H1 (cell line): Measurements from ENCODE around the gene EVC2. TPM values are rescaled to one million over a fixed set of nuclear protein-coding genes. Genes with fewer than 3 reads are reported as not detected.

ENCODE experiments used
- CTCF ChIA-PET: fragments of 300-600 bp; sonication (Branson Sonifier 250); formaldehyde crosslinking; loops from one replicate; lab custom pipeline; 2021; ENCODE audit not compliant: partially characterized antibody; lab: Charles Lee
- POLR2A ChIA-PET: fragments of 300-600 bp; sonication (Branson Sonifier 250); formaldehyde crosslinking; loops from one replicate; lab custom pipeline; 2021; ENCODE audit warnings: inconsistent platforms; ENCODE audit not compliant: partially characterized antibody; lab: Charles Lee
- DNase-seq, 2 experiments: peaks; one replicate each; pipeline versions ENCODE4 v3.0.0 to v3.0.0-alpha.2; 2010 to 2022; ENCODE audit warnings: low spot score in 2 of 2, low read depth in 1 of 2, mixed read lengths in 1 of 2
- FAIRE-seq: peaks from 2 replicates; lab custom pipeline; 2011; peaks lifted over from hg19 to GRCh38; lab: Jason Lieb, UNC
- H2AFZ ChIP-seq: 2 replicates; pipeline ENCODE4 v1.8.1; 2012; ENCODE audit warnings: low read length, inconsistent platforms
- H2AK5ac ChIP-seq: 2 replicates; pipeline ENCODE4 v1.6.1; 2013; ENCODE audit warnings: low read depth, low read length
- H2BK120ac ChIP-seq: replicated peaks from 2 replicates; pipeline ENCODE3; 2013; ENCODE audit warnings: low read depth, low read length, inconsistent platforms
- H2BK12ac ChIP-seq: 2 replicates; pipeline ENCODE4 v1.6.1; 2013; ENCODE audit warnings: low read depth, low read length
- H2BK15ac ChIP-seq: 2 replicates; pipeline ENCODE4 v1.6.1; 2013; ENCODE audit warnings: low read length
- H2BK20ac ChIP-seq: 2 replicates; pipeline ENCODE4 v1.6.1; 2013; ENCODE audit warnings: low read length
- H2BK5ac ChIP-seq: 2 replicates; pipeline ENCODE4 v1.6.1; 2013; ENCODE audit warnings: low read depth, low read length
- H3K14ac ChIP-seq: 2 replicates; pipeline ENCODE4 v1.6.1; 2013; ENCODE audit warnings: inconsistent platforms; ENCODE audit not compliant: insufficient read length
- H3K18ac ChIP-seq: 2 replicates; pipeline ENCODE4 v1.6.1; 2013; ENCODE audit warnings: low read length; ENCODE audit errors: extremely low read depth
- H3K23ac ChIP-seq: 2 replicates; pipeline ENCODE4 v1.6.1; 2013; ENCODE audit warnings: inconsistent platforms; ENCODE audit not compliant: insufficient read length
- H3K23me2 ChIP-seq: 2 replicates; pipeline ENCODE4 v1.6.1; 2013; ENCODE audit warnings: low read depth, low read length
- H3K27ac ChIP-seq: 2 replicates; pipeline ENCODE4 v1.6.1; 2011; ENCODE audit warnings: low read depth, low read length, inconsistent platforms
- H3K27me3 ChIP-seq, 4 experiments: replicated peaks in 1 of 4; 1 replicate in 1 of 4; 2 replicates in 3 of 4; pipeline versions ENCODE4 v1.6.1 to v1.8.1; 2011 to 2013; ENCODE audit warnings: low read length in 3 of 4, mild to moderate bottlenecking in 3 of 4, inconsistent platforms in 2 of 4, mixed read lengths in 2 of 4, moderate library complexity in 1 of 4; ENCODE audit not compliant: control insufficient read depth in 3 of 4, insufficient read depth in 3 of 4; ENCODE audit errors: extremely low read depth in 1 of 4
- H3K36me3 ChIP-seq, 4 experiments: 2 replicates each; pipeline versions ENCODE4 v1.6.1 to v1.8.1; 2011 to 2013; ENCODE audit warnings: mild to moderate bottlenecking in 4 of 4, low read length in 3 of 4, moderate library complexity in 2 of 4, control low read depth in 1 of 4, inconsistent platforms in 1 of 4; ENCODE audit not compliant: insufficient read depth in 4 of 4, control insufficient read depth in 2 of 4
- H3K4ac ChIP-seq: replicated peaks from 2 replicates; pipeline ENCODE3; 2013; ENCODE audit warnings: low read length, low read depth, mixed read lengths, inconsistent platforms; ENCODE audit not compliant: insufficient read length
- H3K4me1 ChIP-seq, 4 experiments: replicated peaks in 1 of 4; 1 replicate in 1 of 4; 2 replicates in 3 of 4; pipeline versions ENCODE4 v1.6.1 to v1.8.1; 2011 to 2013; ENCODE audit warnings: low read length in 3 of 4, inconsistent platforms in 2 of 4, mixed read lengths in 1 of 4; ENCODE audit not compliant: insufficient read depth in 4 of 4, control insufficient read depth in 3 of 4
- H3K4me2 ChIP-seq, 2 experiments: 2 replicates each; pipeline versions ENCODE4 v1.6.1 to v1.8.1; 2011 to 2013; ENCODE audit warnings: low read depth in 2 of 2, low read length in 2 of 2, control low read depth in 1 of 2, inconsistent platforms in 1 of 2, mild to moderate bottlenecking in 1 of 2; ENCODE audit not compliant: insufficient read depth in 1 of 2
- H3K4me3 ChIP-seq, 4 experiments: fragments of 200-600, 300-600 bp in 1 of 4; sonication (generic), shearing (Covaris generic), sonication (Bioruptor Twin) in 1 of 4; 2 replicates each; pipeline versions ENCODE4 v1.5.1 to v1.8.1; 2011 to 2016; ENCODE audit warnings: low read length in 4 of 4, low read depth in 3 of 4, control low read depth in 2 of 4, inconsistent platforms in 2 of 4, mild to moderate bottlenecking in 2 of 4, mixed read lengths in 1 of 4, moderate library complexity in 1 of 4; ENCODE audit not compliant: insufficient read depth in 2 of 4; ENCODE audit errors: extremely low read depth in 1 of 4
- H3K56ac ChIP-seq: replicated peaks from 2 replicates; pipeline ENCODE3; 2013; ENCODE audit warnings: low read depth, mild to moderate bottlenecking, mixed read lengths, low read length, inconsistent platforms; ENCODE audit not compliant: insufficient read length
- H3K79me1 ChIP-seq: 2 replicates; pipeline ENCODE4 v1.6.1; 2013; ENCODE audit warnings: low read depth, low read length, control low read depth
- H3K79me2 ChIP-seq, 2 experiments: 2 replicates each; pipeline versions ENCODE4 v1.6.1 to v1.8.1; 2012 to 2013; ENCODE audit warnings: low read length in 2 of 2, mild to moderate bottlenecking in 2 of 2, inconsistent platforms in 1 of 2; ENCODE audit not compliant: insufficient read depth in 2 of 2, control insufficient read depth in 1 of 2
- H3K9ac ChIP-seq, 4 experiments: replicated peaks in 1 of 4; 1 replicate in 1 of 4; 2 replicates in 3 of 4; pipeline versions ENCODE4 v1.6.1 to v1.8.1; 2011 to 2013; ENCODE audit warnings: low read depth in 3 of 4, low read length in 3 of 4, control low read depth in 2 of 4, mild to moderate bottlenecking in 2 of 4, moderate library complexity in 2 of 4, inconsistent platforms in 1 of 4; ENCODE audit errors: extremely low read depth in 1 of 4
- H3K9me3 ChIP-seq, 2 experiments: 2 replicates each; pipeline versions ENCODE4 v1.6.1 to v1.8.1; 2012 to 2013; ENCODE audit warnings: mild to moderate bottlenecking in 2 of 2, moderate library complexity in 2 of 2, control low read depth in 1 of 2, inconsistent platforms in 1 of 2, low read depth in 1 of 2, low read length in 1 of 2, mixed read lengths in 1 of 2; ENCODE audit not compliant: insufficient read depth in 2 of 2
- H4K20me1 ChIP-seq, 2 experiments: replicated peaks in 1 of 2; 2 replicates each; pipeline versions ENCODE3 to v1.8.1; 2011 to 2013; ENCODE audit warnings: inconsistent platforms in 2 of 2, low read length in 2 of 2, mild to moderate bottlenecking in 1 of 2; ENCODE audit not compliant: insufficient read depth in 2 of 2, control insufficient read depth in 1 of 2
- H4K5ac ChIP-seq: 2 replicates; pipeline ENCODE4 v1.6.1; 2013; ENCODE audit warnings: low read length, low read depth, mixed read lengths, inconsistent platforms; ENCODE audit not compliant: insufficient read length
- H4K8ac ChIP-seq: 2 replicates; pipeline ENCODE4 v1.8.0; 2013; ENCODE audit warnings: mild to moderate bottlenecking, moderate library complexity, low read length, inconsistent platforms; ENCODE audit not compliant: insufficient read depth; ENCODE audit errors: extremely low read depth
- H4K91ac ChIP-seq: replicated peaks from 2 replicates; pipeline ENCODE3; 2013; ENCODE audit warnings: low read length, mixed read lengths, inconsistent platforms; ENCODE audit not compliant: insufficient read length
- ATF2 ChIP-seq: IDR thresholded peaks from 2 replicates; pipeline ENCODE4 v1.6.1; 2012; ENCODE audit warnings: low read length, inconsistent platforms
- CBX5 ChIP-seq: fragments of 300-800, 300-1000 bp; sonication (generic); IDR thresholded peaks from 2 replicates; pipeline ENCODE4 v1.7.1; 2016; ENCODE audit warnings: antibody characterized with exemption, low read length, low read depth
- CBX8 ChIP-seq: fragments of 300-800, 300-1000 bp; sonication (generic); IDR thresholded peaks from 2 replicates; pipeline ENCODE4 v1.7.1; 2016; ENCODE audit warnings: low read depth, low read length, borderline replicate concordance
- EP300 ChIP-seq, 2 experiments: IDR thresholded peaks; 1 replicate in 1 of 2; 2 replicates in 1 of 2; pipeline ENCODE4 v1.6.1; 2011 to 2012; ENCODE audit warnings: low read depth in 2 of 2, low read length in 2 of 2, mild to moderate bottlenecking in 2 of 2, borderline replicate concordance in 1 of 2, inconsistent platforms in 1 of 2, moderate library complexity in 1 of 2
- GABPA ChIP-seq: IDR thresholded peaks from 2 replicates; pipeline ENCODE4 v1.6.1; 2011; ENCODE audit warnings: mild to moderate bottlenecking, low read length, moderate library complexity, borderline replicate concordance; ENCODE audit not compliant: insufficient read depth
- KDM1A ChIP-seq: fragments of 200-600, 300-600 bp; sonication (generic); IDR thresholded peaks from 2 replicates; pipeline ENCODE4 v1.7.1; 2016; ENCODE audit warnings: mild to moderate bottlenecking, low read length, borderline replicate concordance
- SIN3A ChIP-seq, 2 experiments: IDR thresholded peaks in 1 of 2; conservative IDR thresholded peaks in 1 of 2; 2 replicates each; pipeline ENCODE4 v1.6.1; 2011 to 2012; ENCODE audit warnings: low read length in 2 of 2, improper control_type of control experiment in 1 of 2, low read depth in 1 of 2, mild to moderate bottlenecking in 1 of 2
- TAF1 ChIP-seq: IDR thresholded peaks from 2 replicates; pipeline ENCODE4 v1.6.1; 2011; ENCODE audit warnings: mild to moderate bottlenecking, low read depth, low read length
- WGBS, 2 experiments: shearing (Covaris generic) in 1 of 2; methylation state at CpG; one replicate each; pipeline versions ENCODE4 v1.1.6 to v1.1.7; 2013 to 2015; ENCODE audit warnings: low lambda C conversion rate in 2 of 2, mixed read lengths in 2 of 2, inconsistent platforms in 1 of 2, low coverage in 1 of 2, missing lambda C conversion rate in 1 of 2; ENCODE audit not compliant: insufficient replicate concordance in 2 of 2, insufficient coverage in 1 of 2, insufficient read length in 1 of 2; ENCODE audit errors: extremely low coverage in 1 of 2, missing lambda C conversion rate in 1 of 2; 5-methylcytosine and 5-hydroxymethylcytosine counted together
- polyA plus RNA-seq, 7 experiments: library from polyadenylated mRNA; depleted of rRNA in 3 of 7; stranded (reverse) in 5 of 7; unstranded in 2 of 7; fragments of >200 nt in 5 of 7; fragments of 200-250 nt in 2 of 7; gene quantifications; 1 replicate in 5 of 7; 2 replicates in 1 of 7; 4 replicates in 1 of 7; pipeline versions ENCODE4 v1.2.1 to v1.2.3, GENCODE V29; 2011 to 2013; ENCODE audit warnings: missing spikeins in 2 of 7, mixed read lengths in 2 of 7
- total RNA-seq: library from RNA; stranded (reverse); fragmentation: NEBNext Ultra II Directional; extraction: Animal tissue kit (Norgen Biotek cat#: 25700); gene quantifications from 2 replicates; pipeline ENCODE4 v1.2.1, GENCODE V29; 2021

The EVC2 gene
- total and polyA plus RNA-seq, 2 of the 8 experiments (the other 6 are each of a cell fraction or from before 2014, with no cell fraction given), result 0.73 to 5.9 TPM

DNA sequence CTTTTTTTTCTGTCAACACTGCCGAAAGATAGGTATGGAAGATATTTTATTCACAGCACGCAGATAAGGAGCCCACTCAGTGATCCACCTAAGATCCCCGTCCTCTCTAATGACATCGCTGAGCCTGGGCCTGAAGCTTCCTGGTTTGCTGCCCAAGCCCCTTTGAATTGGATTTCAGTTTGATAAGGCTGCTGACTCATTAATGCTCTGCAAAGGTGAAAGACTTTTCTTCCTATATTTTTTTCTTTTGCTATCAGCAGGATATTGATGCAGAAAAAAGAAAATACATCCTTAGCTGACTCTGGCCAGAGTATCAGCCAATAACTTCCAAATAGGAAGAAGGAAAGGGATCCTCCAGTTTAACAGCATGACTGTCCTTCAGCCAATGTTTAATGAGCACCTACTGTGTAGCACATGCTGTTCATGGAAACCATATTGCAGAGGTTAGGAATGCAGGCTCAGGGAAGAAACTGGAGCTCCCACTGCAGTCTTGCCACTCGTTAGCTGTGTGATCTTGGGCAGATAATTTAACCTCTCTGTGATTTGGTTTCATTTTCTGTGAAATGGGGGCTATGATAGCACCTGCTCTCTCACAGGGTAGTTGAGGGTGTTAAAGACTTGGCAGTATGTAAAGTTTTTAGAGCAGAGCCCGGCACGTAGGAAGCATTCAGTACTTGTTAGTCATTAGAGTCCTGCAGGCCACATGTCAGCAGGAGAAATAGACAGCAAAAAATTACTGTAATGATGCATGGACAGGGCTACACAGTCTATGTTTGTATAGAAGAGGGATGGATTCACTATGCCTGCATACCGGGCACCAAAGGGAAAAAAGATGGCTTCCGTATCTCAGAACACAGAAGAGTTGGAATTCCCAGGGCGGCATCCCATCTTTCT, 41.9 kb upstream of the EVC2 start:
- H3K4me3 ChIP-seq, result no peak overlapping the region
- TF ChIP-seq KDM1A (no peak), GABPA (no peak), ATF2 (no peak), SIN3A (conservative IDR thresholded peaks at IDR 0.05 in 1 of 2, IDR thresholded peaks at IDR 0.05 in 1 of 2; ENCODE audit: low read depth in 1 of 2, low read length in 2 of 2) (no peak), CBX8 (no peak), EP300 (IDR thresholded peaks at IDR 0.05; ENCODE audit: borderline replicate concordance in 1 of 2, low read depth in 2 of 2, low read length in 2 of 2) (no peak), CBX5 (no peak), TAF1 (no peak)

More for the DNA sequence above, 41.9 kb upstream of the EVC2 start:
- POLR2A ChIA-PET, result interaction anchor here (0.6 to 0.8 kb wide), 2 partner anchors 15 to 41 kb away, joined by 3 read pairs; no protein-coding TSS in a partner anchor
- Histone ChIP-seq H2BK20ac (no peak overlapping the region), H4K91ac (no peak overlapping the region), H3K27me3 (peaks cover 0 to 2% (median 0%) of the 10 kb centered on the region in 4 experiments; a peak in 1 of 7 replicates), H2BK120ac (no peak overlapping the region), H3K4me1 (peaks cover 0 to 22% (median 18%) of the 10 kb centered on the region in 4 experiments; a peak in 6 of 7 replicates), H3K9me3 (no peaks in the 10 kb centered on the region), H3K79me2 (no peaks in the 10 kb centered on the region), H3K56ac (no peak overlapping the region), H3K27ac (no peak overlapping the region), H2AFZ (no peak overlapping the region), H4K8ac (no peak overlapping the region), H2BK5ac (0 out of 2 replicates have a peak overlapping the region, but pooled peaks have one; percentile 47), H3K23me2 (peaks cover 4% of the 10 kb centered on the region; the same call in 1 of the 2 replicates), H2AK5ac (no peak overlapping the region), H3K23ac (no peak overlapping the region), H3K79me1 (no peaks in the 10 kb centered on the region), H4K20me1 (no peaks in the 10 kb centered on the region), H3K4ac (no peak overlapping the region), H3K4me2 (no peak overlapping the region), H3K9ac (no peak overlapping the region), H2BK12ac (no peak overlapping the region), H4K5ac (no peak overlapping the region), H3K36me3 (peaks cover 0 to 4% (median 2%) of the 10 kb centered on the region in 4 experiments; a peak in 2 of 8 replicates), H3K14ac (no peak overlapping the region), H2BK15ac (no peak overlapping the region), H3K18ac (no peak overlapping the region)
- DNase-seq, result peak in 1 of 2 experiments; percentile 24
- CTCF ChIA-PET, result interaction anchor here (0.8 to 1.7 kb wide), 3 partner anchors 21 to 350 kb away, joined by 3 to 6 read pairs (median 3); no protein-coding TSS in a partner anchor
- FAIRE-seq, result no peak
- 92% methylated on average over 10 of the region's 10 CpGs; no CpG with 5 or more reads in 1 of the 2 experiments for WGBS, 2 experiments
